ENCODE measurements around the gene PPM1N.

Gene PPM1N

GRCh38 chr19:45477713-45478453, 20.4 kb upstream of the PPM1N start:
- Histone ChIP-seq H3K4me1 (ENCODE audit: control insufficient read depth, insufficient read depth, low read length, poor library complexity, severe bottlenecking) (peaks cover under 1% of the 10 kb centered on the region), H3K36me3 (ENCODE audit: control insufficient read depth, insufficient read depth, low read length) (no peaks in the 10 kb centered on the region), H3K27ac (ENCODE audit: low read depth, low read length, severe bottlenecking) (peak overlapping the region; percentile 100), H3K4me3 (ENCODE audit: extremely low read depth, insufficient read depth, low read length, poor library complexity, severe bottlenecking) (peak overlapping the region; percentile 51), H3K9me3 (ENCODE audit: control insufficient read depth, low read length) (no peaks in the 10 kb centered on the region)
- WGBS, 2 experiments (ENCODE audit: insufficient coverage in 2 of 2): 5 to 23% methylated on average over 5 to 10 of the region's 12 CpGs

GRCh38 chr19:45478454-45479238, 19.6 kb upstream of the PPM1N start:
- 0 to 1% methylated on average over 34 to 35 of the region's 39 CpGs for WGBS, 2 experiments (ENCODE audit: insufficient coverage in 2 of 2)
- no peaks in the 10 kb centered on the region for H3K36me3 ChIP-seq (ENCODE audit: control insufficient read depth, insufficient read depth, low read length)
- H3K4me3 ChIP-seq (ENCODE audit: extremely low read depth, insufficient read depth, low read length, poor library complexity, severe bottlenecking): peak overlapping the region; percentile 51
- peak overlapping the region; percentile 100 for H3K27ac ChIP-seq (ENCODE audit: low read depth, low read length, severe bottlenecking)
- no peaks in the 10 kb centered on the region for H3K4me1 ChIP-seq (ENCODE audit: control insufficient read depth, insufficient read depth, low read length, poor library complexity, severe bottlenecking)
- no peaks in the 10 kb centered on the region for H3K9me3 ChIP-seq (ENCODE audit: control insufficient read depth, low read length)

- Histone ChIP-seq H3K9me3 (ENCODE audit: control insufficient read depth, low read length) (no peaks in the 10 kb centered on the region), H3K4me3 (ENCODE audit: extremely low read depth, insufficient read depth, low read length, poor library complexity, severe bottlenecking) (no peak overlapping the region), H3K36me3 (ENCODE audit: control insufficient read depth, insufficient read depth, low read length) (peaks cover 5% of the 10 kb centered on the region), H3K27ac (ENCODE audit: low read depth, low read length, severe bottlenecking) (no peak overlapping the region), H3K4me1 (ENCODE audit: control insufficient read depth, insufficient read depth, low read length, poor library complexity, severe bottlenecking) (no peaks in the 10 kb centered on the region)
- WGBS, 2 experiments (ENCODE audit: insufficient coverage in 2 of 2): 98% methylated on average over 4 to 5 of the region's 5 CpGs
Measured at GRCh38 chr19:45483033-45483432, 15.2 kb upstream of the PPM1N start.

- peaks cover 13% of the 10 kb centered on the region for H3K36me3 ChIP-seq (ENCODE audit: control insufficient read depth, insufficient read depth, low read length)
- H3K4me3 ChIP-seq (ENCODE audit: extremely low read depth, insufficient read depth, low read length, poor library complexity, severe bottlenecking): no peak overlapping the region
- 91 to 95% methylated on average over 10 to 11 of the region's 13 CpGs for WGBS, 2 experiments (ENCODE audit: insufficient coverage in 2 of 2)
- H3K9me3 ChIP-seq (ENCODE audit: control insufficient read depth, low read length): no peaks in the 10 kb centered on the region
- H3K4me1 ChIP-seq (ENCODE audit: control insufficient read depth, insufficient read depth, low read length, poor library complexity, severe bottlenecking): no peaks in the 10 kb centered on the region
- H3K27ac ChIP-seq (ENCODE audit: low read depth, low read length, severe bottlenecking): no peak overlapping the region
Measured at GRCh38 chr19:45484273-45484945, 13.8 kb upstream of the PPM1N start.

- Histone ChIP-seq H3K4me1 (ENCODE audit: control insufficient read depth, insufficient read depth, low read length, poor library complexity, severe bottlenecking) (no peaks in the 10 kb centered on the region), H3K27ac (ENCODE audit: low read depth, low read length, severe bottlenecking) (peak overlapping the region; percentile 85), H3K36me3 (ENCODE audit: control insufficient read depth, insufficient read depth, low read length) (peaks cover 13% of the 10 kb centered on the region), H3K9me3 (ENCODE audit: control insufficient read depth, low read length) (no peaks in the 10 kb centered on the region), H3K4me3 (ENCODE audit: extremely low read depth, insufficient read depth, low read length, poor library complexity, severe bottlenecking) (peak overlapping the region; percentile 52)
- 1 to 3% methylated on average over 24 to 26 of the region's 35 CpGs for WGBS, 2 experiments (ENCODE audit: insufficient coverage in 2 of 2)
Measured at GRCh38 chr19:45485305-45486077, 12.8 kb upstream of the PPM1N start.

- H3K27ac ChIP-seq (ENCODE audit: low read depth, low read length, severe bottlenecking): no peak overlapping the region
- H3K4me1 ChIP-seq (ENCODE audit: control insufficient read depth, insufficient read depth, low read length, poor library complexity, severe bottlenecking): no peaks in the 10 kb centered on the region
- peaks cover 18% of the 10 kb centered on the region for H3K36me3 ChIP-seq (ENCODE audit: control insufficient read depth, insufficient read depth, low read length)
- WGBS, 2 experiments (ENCODE audit: insufficient coverage in 2 of 2): 92 to 95% methylated on average over 12 to 13 of the region's 15 CpGs
- H3K4me3 ChIP-seq (ENCODE audit: extremely low read depth, insufficient read depth, low read length, poor library complexity, severe bottlenecking): no peak overlapping the region
- H3K9me3 ChIP-seq (ENCODE audit: control insufficient read depth, low read length): no peaks in the 10 kb centered on the region
Measured at GRCh38 chr19:45488708-45489107, 9.5 kb upstream of the PPM1N start.

- no peaks in the 10 kb centered on the region for H3K4me1 ChIP-seq (ENCODE audit: control insufficient read depth, insufficient read depth, low read length, poor library complexity, severe bottlenecking)
- WGBS, 2 experiments (ENCODE audit: insufficient coverage in 2 of 2): 93 to 96% methylated on average over 17 of the region's 20 CpGs
- H3K9me3 ChIP-seq (ENCODE audit: control insufficient read depth, low read length): no peaks in the 10 kb centered on the region
- peaks cover 21% of the 10 kb centered on the region for H3K36me3 ChIP-seq (ENCODE audit: control insufficient read depth, insufficient read depth, low read length)
- H3K4me3 ChIP-seq (ENCODE audit: extremely low read depth, insufficient read depth, low read length, poor library complexity, severe bottlenecking): no peak overlapping the region
- no peak overlapping the region for H3K27ac ChIP-seq (ENCODE audit: low read depth, low read length, severe bottlenecking)
Measured at GRCh38 chr19:45489216-45489855, 8.9 kb upstream of the PPM1N start.

GRCh38 chr19:45492137-45492626, 6.1 kb upstream of the PPM1N start:
- H3K36me3 ChIP-seq (ENCODE audit: control insufficient read depth, insufficient read depth, low read length): peaks cover 33% of the 10 kb centered on the region
- H3K4me3 ChIP-seq (ENCODE audit: extremely low read depth, insufficient read depth, low read length, poor library complexity, severe bottlenecking): peak overlapping the region; percentile 57
- H3K9me3 ChIP-seq (ENCODE audit: control insufficient read depth, low read length): no peaks in the 10 kb centered on the region
- H3K27ac ChIP-seq (ENCODE audit: low read depth, low read length, severe bottlenecking): no peak overlapping the region
- 97% methylated on average over 3 of the region's 5 CpGs for WGBS, 2 experiments (ENCODE audit: insufficient coverage in 2 of 2)
- no peaks in the 10 kb centered on the region for H3K4me1 ChIP-seq (ENCODE audit: control insufficient read depth, insufficient read depth, low read length, poor library complexity, severe bottlenecking)

- H3K27ac ChIP-seq (ENCODE audit: low read depth, low read length, severe bottlenecking): peak overlapping the region; percentile 80
- 6 to 7% methylated on average over 12 to 16 of the region's 32 CpGs for WGBS, 2 experiments (ENCODE audit: insufficient coverage in 2 of 2)
- H3K4me1 ChIP-seq (ENCODE audit: control insufficient read depth, insufficient read depth, low read length, poor library complexity, severe bottlenecking): no peaks in the 10 kb centered on the region
- peak overlapping the region; percentile 57 for H3K4me3 ChIP-seq (ENCODE audit: extremely low read depth, insufficient read depth, low read length, poor library complexity, severe bottlenecking)
- H3K9me3 ChIP-seq (ENCODE audit: control insufficient read depth, low read length): no peaks in the 10 kb centered on the region
- H3K36me3 ChIP-seq (ENCODE audit: control insufficient read depth, insufficient read depth, low read length): peaks cover 33% of the 10 kb centered on the region
Measured at GRCh38 chr19:45492627-45493470, 5.4 kb upstream of the PPM1N start.

Data from mesodermal cell (in vitro differentiated cells).